MCF 10A (cell line): ENCODE measurements around the gene FRG1. TPM values are rescaled to one million over a fixed set of nuclear protein-coding genes. Genes with fewer than 3 reads are reported as not detected.
"Not testable (repeated sequence)": the region's sequence is repeated elsewhere in the genome, so short reads cannot be mapped to it uniquely, and the experiment has no call there.

Source experiments
- BruUV-seq: library from RNA; stranded (reverse); fragments of 400-500 nt; replicated peaks from 2 replicates; lab custom pipeline; 2021; lab: Mats Ljungman, UMichigan
- CTCF ChIA-PET: fragments of 300-600 bp; sonication (Branson Sonifier 250); formaldehyde crosslinking; extraction: SDS; loops from one replicate; lab custom pipeline; 2021; ENCODE audit warnings: antibody characterized with exemption, inconsistent platforms; lab: Yijun Ruan, JAX
- POLR2A ChIA-PET: fragments of 300-600, 350-650 bp; sonication (Branson Sonifier 250); formaldehyde crosslinking; extraction: SDS; loops from one replicate; lab custom pipeline; 2020; ENCODE audit warnings: antibody characterized with exemption, inconsistent platforms; lab: Yijun Ruan, JAX
- DNase-seq: peaks from one replicate; pipeline ENCODE4 v3.0.0-alpha.2; 2018; ENCODE audit not compliant: unreplicated experiment
- H3K27ac Mint-ChIP-seq: one replicate; pipeline ENCODE4 v1.8.0; 2022; ENCODE audit warnings: mild to moderate bottlenecking, low read depth, mixed read lengths; ENCODE audit not compliant: unreplicated experiment
- H3K27me3 Mint-ChIP-seq: one replicate; pipeline ENCODE4 v1.8.0; 2022; ENCODE audit warnings: mixed read lengths; ENCODE audit not compliant: insufficient read depth, unreplicated experiment
- H3K36me3 Mint-ChIP-seq: one replicate; pipeline ENCODE4 v1.8.0; 2022; ENCODE audit warnings: mild to moderate bottlenecking, moderate library complexity, mixed read lengths; ENCODE audit not compliant: insufficient read depth, unreplicated experiment
- H3K4me1 Mint-ChIP-seq: one replicate; pipeline ENCODE4 v1.8.0; 2022; ENCODE audit warnings: mixed read lengths; ENCODE audit not compliant: insufficient read depth, unreplicated experiment
- H3K4me3 Mint-ChIP-seq: one replicate; pipeline ENCODE4 v1.8.0; 2022; ENCODE audit warnings: mild to moderate bottlenecking, moderate library complexity, mixed read lengths; ENCODE audit not compliant: unreplicated experiment
- H3K9me3 Mint-ChIP-seq: one replicate; pipeline ENCODE4 v1.8.0; 2022; ENCODE audit warnings: mixed read lengths; ENCODE audit not compliant: unreplicated experiment
- CTCF ChIP-seq: fragments of 200-600 bp; IDR thresholded peaks from one replicate; pipeline ENCODE4 v1.8.0; 2022; ENCODE audit warnings: antibody characterized with exemption, mild to moderate bottlenecking; ENCODE audit not compliant: unreplicated experiment
- intact Hi-C: fragments of 100-400 bp; cut with micrococcal nuclease; formaldehyde crosslinking; loops from 2 replicates; pipeline ENCODE4 v1.14.1; 2022
- total RNA-seq: library from RNA; stranded (reverse); gene quantifications from 2 replicates; pipeline ENCODE4 v1.2.3, GENCODE V29; 2022

The FRG1 gene
- total RNA-seq, 1 experiment from 2014 or later = 62.9 TPM

- H3K36me3 Mint-ChIP-seq = peaks cover 7% of the 10 kb centered on the region
- no peak for DNase-seq
- H3K27ac Mint-ChIP-seq = no peak overlapping the region
- BruUV-seq = no TSS peak
- no peak overlapping the region for H3K4me3 Mint-ChIP-seq
- POLR2A ChIA-PET = no interaction called here
- CTCF ChIA-PET = interaction anchor here (0.6 to 1.3 kb wide), 3 partner anchors 9 to 18 kb away, joined by 3 read pairs; no protein-coding TSS in a partner anchor
- H3K27me3 Mint-ChIP-seq = no peaks in the 10 kb centered on the region
- TF ChIP-seq CTCF = peak; percentile 26
- intact Hi-C loops = no loop called here
- H3K9me3 Mint-ChIP-seq = no peaks in the 10 kb centered on the region
- H3K4me1 Mint-ChIP-seq = no peaks in the 10 kb centered on the region
These were observed 28.5 kb upstream of the FRG1 start for GRCh38 chr4:189912170-189912569.

- no peaks in the 10 kb centered on the region for H3K27me3 Mint-ChIP-seq
- DNase-seq = no peak
- no peaks in the 10 kb centered on the region for H3K36me3 Mint-ChIP-seq
- H3K4me1 Mint-ChIP-seq = no peaks in the 10 kb centered on the region
- TF ChIP-seq CTCF = no peak
- intact Hi-C loops = no loop called here
- BruUV-seq = no TSS peak
- CTCF ChIA-PET = no interaction called here
- H3K27ac Mint-ChIP-seq = no peak overlapping the region
- H3K9me3 Mint-ChIP-seq = peaks cover 17% of the 10 kb centered on the region
- POLR2A ChIA-PET = no interaction called here
- H3K4me3 Mint-ChIP-seq = no peak overlapping the region
These were observed 23.3 kb upstream of the FRG1 start for GRCh38 chr4:189917161-189917891.

GRCh38 chr4:189921058-189921457 lies 19.6 kb upstream of the FRG1 start:
- peaks cover 18% of the 10 kb centered on the region for H3K9me3 Mint-ChIP-seq
- no TSS peak for BruUV-seq
- no peaks in the 10 kb centered on the region for H3K36me3 Mint-ChIP-seq
- ChIA-PET POLR2A (interaction anchor here (1.0 kb wide), 1 partner anchor 115 kb away, joined by 3 read pairs; no protein-coding TSS in a partner anchor), CTCF (interaction anchor here (0.5 to 0.8 kb wide), 3 partner anchors 9 to 807 kb away, joined by 3 read pairs; no protein-coding TSS in a partner anchor)
- TF ChIP-seq CTCF = no peak
- H3K4me1 Mint-ChIP-seq = no peaks in the 10 kb centered on the region
- intact Hi-C loops = no loop called here
- H3K27ac Mint-ChIP-seq = no peak overlapping the region
- H3K4me3 Mint-ChIP-seq = no peak overlapping the region
- no peaks in the 10 kb centered on the region for H3K27me3 Mint-ChIP-seq
- DNase-seq = no peak

- H3K36me3 Mint-ChIP-seq, H3K4me1 Mint-ChIP-seq, H3K4me3 Mint-ChIP-seq, POLR2A ChIA-PET, H3K27ac Mint-ChIP-seq, H3K27me3 Mint-ChIP-seq, DNase-seq, intact Hi-C loops, BruUV-seq: not testable (repeated sequence)
- CTCF ChIA-PET = interaction anchor here (1.3 kb wide), 1 partner anchor 22 kb away, joined by 3 read pairs; no protein-coding TSS in a partner anchor
- H3K9me3 Mint-ChIP-seq = peaks cover 20% of the 10 kb centered on the region
These were observed 13.9 kb upstream of the FRG1 start for GRCh38 chr4:189926742-189927141.
